GM12873 (cell line): ENCODE measurements around the gene MSLN.

Experiments
- CTCF ChIP-seq: IDR thresholded peaks from 2 replicates; pipeline ENCODE4 v1.5.1; 2012; ENCODE audit warnings: low read depth, mild to moderate bottlenecking, moderate library complexity, low read length, control low read depth; ENCODE audit not compliant: insufficient read depth; ENCODE audit errors: missing control alignments

Gene MSLN

GRCh38 chr16:817001-817906 is 56.7 kb downstream of the MSLN start:
- no peak for TF ChIP-seq CTCF

GRCh38 chr16:818132-818531 is 57.6 kb downstream of the MSLN start:
- TF ChIP-seq CTCF: no peak
